8988T (cell line): ENCODE results near the gene PLCH1.

ENCODE experiments used
- DNase-seq: peaks from one replicate; pipeline ENCODE4 v3.0.0; 2011

PLCH1 gene

GRCh38 chr3:155448531-155448930 lies 296.3 kb downstream of the PLCH1 start:
- DNase-seq: no peak

- no peak for DNase-seq
These were observed 298.5 kb downstream of the PLCH1 start for GRCh38 chr3:155446366-155446765.

GRCh38 chr3:155444771-155445170 lies 300.1 kb downstream of the PLCH1 start:
- no peak for DNase-seq

- DNase-seq: no peak
These were observed 301.1 kb downstream of the PLCH1 start for GRCh38 chr3:155443815-155444214.

GRCh38 chr3:155442072-155442471 lies 302.8 kb downstream of the PLCH1 start:
- no peak for DNase-seq

- DNase-seq: no peak
These were observed 303.4 kb downstream of the PLCH1 start for GRCh38 chr3:155441506-155441905.

GRCh38 chr3:155441026-155441425 lies 303.8 kb downstream of the PLCH1 start:
- no peak for DNase-seq

GRCh38 chr3:155435821-155436220 lies 309.1 kb downstream of the PLCH1 start:
- no peak for DNase-seq

GRCh38 chr3:155431856-155432570 lies 312.9 kb downstream of the PLCH1 start:
- no peak for DNase-seq

- DNase-seq: no peak
These were observed 316.3 kb downstream of the PLCH1 start for GRCh38 chr3:155428563-155428962.

GRCh38 chr3:155426524-155427230 lies 318.2 kb downstream of the PLCH1 start:
- DNase-seq: no peak

- no peak for DNase-seq
These were observed 319.5 kb downstream of the PLCH1 start for GRCh38 chr3:155425396-155425795.

- no peak for DNase-seq
These were observed 320.6 kb downstream of the PLCH1 start for GRCh38 chr3:155424323-155424710.

- no peak for DNase-seq
These were observed 321.1 kb downstream of the PLCH1 start for GRCh38 chr3:155423526-155424322.

GRCh38 chr3:155420881-155421486 lies 323.9 kb downstream of the PLCH1 start:
- no peak for DNase-seq

GRCh38 chr3:155420406-155420805 lies 324.5 kb downstream of the PLCH1 start:
- DNase-seq: no peak

- DNase-seq: no peak
These were observed 326.5 kb downstream of the PLCH1 start for GRCh38 chr3:155418407-155418806.

- DNase-seq: no peak
These were observed 327.8 kb downstream of the PLCH1 start for GRCh38 chr3:155417119-155417517.

GRCh38 chr3:155416500-155417118 lies 328.3 kb downstream of the PLCH1 start:
- DNase-seq: no peak

- no peak for DNase-seq
These were observed 332.0 kb downstream of the PLCH1 start for GRCh38 chr3:155412904-155413303.

GRCh38 chr3:155411500-155412223 lies 333.2 kb downstream of the PLCH1 start:
- DNase-seq: no peak

GRCh38 chr3:155409336-155409735 lies 335.5 kb downstream of the PLCH1 start:
- no peak for DNase-seq
